Measurements from ENCODE around the gene SLC30A2.

GRCh38 chr1:26025060-26025459 is 20.9 kb downstream of the SLC30A2 start:
- TF ChIP-seq EP300 (IDR thresholded peaks at IDR 0.05) = no peak
- TF ChIP-seq CTCF (IDR thresholded peaks at IDR 0.05) = no peak
- TF ChIP-seq POLR2A (IDR thresholded peaks at IDR 0.05) = no peak
